NCI-H2196 (cell line): Measurements from ENCODE around the gene UQCRC2.
"Not testable (repeated sequence)": the region's sequence is repeated elsewhere in the genome, so short reads cannot be mapped to it uniquely, and the experiment has no call there.

Experiments used
- DNase-seq: peaks from one replicate; lab custom pipeline; 2025; ENCODE audit not compliant: unreplicated experiment; lab: John Stamatoyannopoulos, UW

The UQCRC2 gene

DNA sequence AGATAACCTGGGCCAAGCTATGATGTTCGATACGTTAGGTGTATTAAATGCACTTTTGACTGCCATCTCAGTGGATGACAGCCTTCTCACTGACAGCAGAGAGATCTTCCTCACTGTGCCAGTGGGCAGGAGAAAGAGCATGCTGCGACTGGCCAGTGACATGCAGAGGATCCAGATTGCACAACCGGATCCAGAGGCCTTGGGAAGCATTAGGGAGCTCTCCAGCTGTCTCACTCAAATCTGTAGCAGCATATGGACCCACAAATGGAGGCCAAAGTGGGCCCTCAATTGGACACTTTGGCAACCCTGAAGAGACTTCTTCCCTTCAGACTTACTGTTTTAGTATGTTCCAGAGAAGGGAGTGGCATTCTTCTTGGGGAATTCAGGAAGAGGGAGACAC, 26.9 kb downstream of the UQCRC2 start:
- no peak for DNase-seq

DNA sequence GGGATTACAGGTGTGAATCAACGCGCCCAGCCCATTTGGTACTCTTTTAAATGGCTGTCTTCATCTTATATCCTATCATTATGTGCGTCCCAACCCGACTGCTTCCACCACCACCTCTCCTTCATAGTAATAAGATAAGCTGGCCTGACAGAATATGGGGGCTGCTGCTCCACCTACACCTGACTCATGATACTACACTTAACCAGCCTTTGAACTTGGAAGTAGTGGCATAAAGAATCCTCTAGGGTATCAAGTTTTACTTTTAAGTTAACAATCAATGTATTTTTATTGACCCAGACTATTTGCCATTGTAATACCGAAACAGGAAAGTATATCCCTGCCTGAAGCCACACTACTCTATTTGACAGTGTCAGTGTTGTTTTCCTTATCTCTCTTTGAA, 28.9 kb downstream of the UQCRC2 start:
- DNase-seq: no peak

DNA sequence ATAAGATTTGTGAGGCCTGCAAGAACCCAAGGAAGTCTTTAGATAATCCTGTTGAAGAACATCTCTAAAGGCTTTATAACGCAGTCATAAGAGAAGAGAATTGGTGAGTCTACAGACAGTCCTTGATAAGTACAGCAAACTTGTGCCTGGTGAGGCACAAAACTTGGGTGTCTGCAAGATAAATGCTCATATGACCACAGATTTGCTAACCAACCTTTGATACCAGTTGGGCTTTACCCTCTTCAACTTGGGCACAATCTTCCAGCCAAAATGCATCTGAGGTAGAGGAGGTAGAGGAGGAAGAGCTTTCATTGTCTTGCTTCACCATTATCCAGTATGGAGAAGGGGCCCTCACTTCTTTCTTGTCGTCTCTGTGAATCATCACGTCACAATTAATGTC, 30.9 kb downstream of the UQCRC2 start:
- DNase-seq: no peak

DNA sequence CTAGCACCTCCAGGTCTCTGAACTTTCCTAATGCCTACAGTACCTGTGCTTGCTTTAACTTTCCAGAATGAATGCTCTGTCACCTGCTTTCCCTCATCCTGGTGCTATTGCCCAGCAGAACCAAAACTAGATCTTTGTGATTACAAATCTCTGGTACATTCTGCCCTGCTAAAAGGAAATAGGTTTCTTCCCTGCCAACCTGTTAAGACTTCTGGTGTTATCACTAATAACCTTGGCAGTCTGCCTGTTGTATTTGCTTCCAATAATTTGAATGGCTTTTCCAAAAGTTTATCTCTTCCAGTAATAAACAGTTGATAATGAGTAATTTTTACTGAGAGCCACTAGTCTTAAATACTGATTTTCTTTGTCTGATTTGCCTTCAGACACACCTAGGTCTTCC, 32.4 kb downstream of the UQCRC2 start:
- DNase-seq: no peak

DNA sequence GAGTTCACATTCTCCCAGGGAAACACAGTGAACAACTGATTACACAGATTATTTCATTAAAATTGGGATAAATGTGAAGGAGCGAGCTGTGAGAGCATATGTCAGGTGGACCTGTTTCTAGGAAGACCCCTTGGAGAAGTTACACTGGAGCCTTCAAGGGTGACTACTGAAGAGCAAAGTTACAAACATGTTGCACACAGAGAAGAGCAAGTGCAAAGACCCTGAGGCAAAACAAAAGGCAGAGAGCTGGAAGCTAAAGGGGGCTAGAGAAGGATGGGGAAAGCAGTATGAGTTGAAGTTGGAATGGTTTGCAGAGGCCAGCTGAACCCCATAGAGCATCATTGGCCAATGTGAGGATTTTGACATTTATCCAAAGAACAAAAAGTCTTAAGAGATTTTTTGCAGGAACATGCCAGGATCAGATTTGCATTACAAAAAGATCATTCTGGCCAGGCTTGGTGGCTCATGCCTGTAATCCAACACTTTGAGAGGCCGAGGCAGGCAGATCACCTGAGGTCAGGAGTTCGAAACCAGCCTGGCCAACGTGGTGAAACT, 33.6 kb downstream of the UQCRC2 start:
- no peak for DNase-seq

DNA sequence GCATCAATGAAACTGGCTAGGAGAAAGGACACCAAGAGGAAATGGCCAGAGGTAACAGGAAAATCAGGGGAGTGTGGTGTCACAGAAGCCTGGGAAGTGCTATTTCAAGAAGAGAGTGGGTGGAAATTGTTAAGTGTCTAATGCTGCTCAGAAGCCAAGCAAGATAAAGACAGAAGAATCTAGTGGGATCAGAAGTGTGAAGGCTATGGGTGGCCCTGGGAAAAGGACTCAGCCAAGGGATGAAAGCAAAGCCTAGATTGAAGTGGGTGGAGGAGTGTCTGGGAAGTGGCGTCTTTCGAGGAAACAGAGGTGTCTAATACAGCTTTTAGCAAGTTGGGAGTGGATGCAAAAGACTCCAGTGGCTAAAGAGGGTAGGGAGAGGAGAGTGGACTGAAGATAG, 34.3 kb downstream of the UQCRC2 start:
- no peak for DNase-seq

DNA sequence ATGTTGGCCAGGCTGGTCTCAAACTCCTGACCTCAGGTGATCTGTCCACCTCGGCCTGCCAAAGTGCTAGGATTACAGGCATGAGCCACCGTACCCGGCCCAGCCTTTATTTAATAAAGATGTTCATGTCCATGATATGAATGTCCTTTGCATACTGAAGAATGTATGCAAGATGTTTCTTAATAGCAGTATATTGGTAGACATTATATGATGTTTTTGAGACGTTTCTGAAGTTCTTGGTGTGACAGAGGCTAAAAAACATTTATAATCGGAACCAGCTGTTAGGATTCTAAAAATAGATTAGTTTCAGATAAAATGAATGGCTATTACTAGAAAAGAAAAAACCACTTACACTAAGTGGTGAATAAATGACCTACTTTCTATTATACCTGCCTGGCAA, 36.0 kb downstream of the UQCRC2 start:
- DNase-seq: no peak

DNA sequence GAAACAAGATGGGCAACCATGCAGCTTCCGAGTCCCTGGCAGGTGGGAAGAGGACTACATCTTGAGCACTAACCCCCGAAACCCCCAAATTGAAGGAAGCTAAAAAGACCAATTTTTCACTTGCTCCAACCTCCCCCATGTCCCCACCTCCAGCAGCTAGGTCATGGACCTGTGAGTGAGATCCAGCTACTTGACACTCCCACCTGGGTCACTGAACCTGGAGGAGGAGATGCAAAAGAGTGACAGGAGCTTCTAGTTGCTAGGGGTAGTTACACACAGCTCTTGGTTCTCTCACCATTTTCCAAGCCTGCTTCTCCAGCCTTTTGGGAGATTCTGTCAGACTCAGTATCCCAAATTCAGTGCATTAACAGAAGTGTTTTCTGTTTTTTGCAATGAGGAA, 36.6 kb downstream of the UQCRC2 start:
- no peak for DNase-seq

DNA sequence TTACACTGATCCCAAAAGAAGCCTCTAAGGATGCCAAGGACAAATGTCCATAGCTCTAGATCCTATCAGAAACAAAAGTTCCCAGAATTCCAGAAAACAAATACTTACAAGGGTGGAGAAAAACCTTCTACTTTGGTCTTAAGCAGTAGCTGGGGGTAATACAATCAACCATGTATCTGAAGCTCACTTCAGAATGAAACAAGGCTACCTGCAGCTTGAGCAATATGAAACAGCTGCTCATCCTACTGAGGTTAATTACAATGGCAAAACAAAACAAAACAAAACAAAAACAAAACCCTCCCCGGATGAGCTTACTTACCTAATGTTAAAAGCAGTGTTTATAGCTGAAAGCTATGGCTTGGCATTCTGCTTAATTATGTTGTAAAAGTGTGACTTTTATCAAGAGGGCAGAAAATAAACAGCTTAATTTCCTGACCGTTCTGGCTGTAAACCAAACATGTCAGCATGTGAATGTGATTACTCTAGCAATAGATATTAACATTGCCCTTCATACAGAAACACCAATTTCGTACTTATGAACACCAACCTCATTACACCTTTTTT, 37.3 kb downstream of the UQCRC2 start:
- DNase-seq: no peak

DNA sequence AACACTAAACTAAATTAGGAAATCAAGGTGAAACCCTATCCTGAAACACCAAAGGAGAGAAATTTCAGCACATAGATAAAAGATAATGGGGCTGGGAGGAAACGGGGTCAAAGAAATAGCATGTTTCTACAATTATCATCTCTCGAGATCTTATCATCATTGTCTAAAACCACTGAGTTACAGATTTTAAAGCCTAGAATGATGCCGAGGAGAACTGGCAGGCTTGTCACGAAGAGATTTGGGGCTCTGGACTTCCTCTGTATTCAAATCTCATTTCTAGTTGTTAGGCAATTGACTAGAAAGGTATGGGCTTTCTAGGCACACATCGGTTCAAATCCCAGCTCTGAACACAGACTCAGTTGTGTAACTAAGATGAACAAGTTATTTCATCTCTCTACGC, 38.5 kb downstream of the UQCRC2 start:
- no peak for DNase-seq

DNA sequence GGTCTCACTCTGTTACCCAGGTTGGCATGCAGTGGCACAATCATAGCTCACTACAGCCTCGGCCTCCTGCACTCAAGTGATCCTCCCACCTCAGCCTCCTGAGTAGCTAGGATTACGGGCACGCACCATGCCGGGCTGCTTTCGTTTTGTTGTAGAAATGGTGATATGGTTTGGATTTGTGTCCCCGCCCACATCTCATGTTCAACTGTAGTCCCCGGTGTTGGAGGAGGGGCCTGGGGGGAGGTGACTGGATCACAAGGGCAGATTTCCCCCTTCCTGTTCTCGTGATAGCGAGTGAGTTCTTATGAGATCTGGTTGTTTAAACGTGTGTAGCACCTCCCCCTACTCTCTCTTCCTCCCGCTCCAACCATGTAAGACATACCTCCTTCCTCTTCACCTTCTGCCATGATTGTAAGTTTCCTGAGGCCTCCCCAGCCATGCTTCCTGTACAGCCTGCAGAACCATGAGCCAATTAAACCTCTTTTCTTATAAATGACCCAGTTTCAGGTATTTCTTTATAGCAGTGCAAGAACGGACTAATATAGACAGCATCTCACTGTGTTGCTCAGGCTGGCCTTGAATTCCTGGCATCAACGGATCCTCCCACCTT, 41.8 kb downstream of the UQCRC2 start:
- DNase-seq: no peak

DNA sequence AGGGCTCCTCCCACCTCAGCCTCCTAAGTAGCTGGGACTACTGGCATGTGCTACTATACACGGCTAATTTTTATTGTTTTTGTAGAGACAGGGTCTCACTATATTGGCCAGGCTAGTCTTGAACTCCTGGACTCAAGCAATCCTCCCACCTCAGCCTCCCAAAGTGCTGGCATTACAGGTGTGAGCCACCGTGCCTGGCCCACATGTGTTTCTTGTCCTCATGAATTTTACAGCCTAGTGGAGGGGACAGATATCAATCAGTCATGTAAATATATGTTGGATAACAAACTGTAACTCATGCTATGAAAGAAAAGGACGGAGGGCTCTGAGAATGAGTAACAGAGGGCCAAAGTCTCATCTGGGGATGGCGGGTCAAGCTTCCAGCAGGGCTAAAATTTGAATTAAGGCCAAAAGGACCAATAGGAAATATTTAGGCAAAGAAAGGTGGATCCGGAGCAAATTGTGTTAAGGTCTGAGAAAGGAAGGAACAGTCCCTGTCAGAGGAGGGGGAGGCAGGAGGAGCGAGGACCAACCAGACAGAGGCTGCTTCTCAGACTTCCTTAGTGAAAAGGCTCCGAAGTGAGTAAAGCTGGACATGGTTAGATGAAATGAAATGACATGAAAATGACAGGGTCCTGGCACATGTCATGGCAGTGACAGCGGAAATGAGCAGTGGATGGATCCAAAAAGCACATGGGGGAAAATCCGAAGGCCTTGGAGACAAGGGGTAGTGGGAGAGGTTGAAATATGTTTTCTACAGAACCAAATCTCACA, 43.9 kb downstream of the UQCRC2 start:
- no peak for DNase-seq

DNA sequence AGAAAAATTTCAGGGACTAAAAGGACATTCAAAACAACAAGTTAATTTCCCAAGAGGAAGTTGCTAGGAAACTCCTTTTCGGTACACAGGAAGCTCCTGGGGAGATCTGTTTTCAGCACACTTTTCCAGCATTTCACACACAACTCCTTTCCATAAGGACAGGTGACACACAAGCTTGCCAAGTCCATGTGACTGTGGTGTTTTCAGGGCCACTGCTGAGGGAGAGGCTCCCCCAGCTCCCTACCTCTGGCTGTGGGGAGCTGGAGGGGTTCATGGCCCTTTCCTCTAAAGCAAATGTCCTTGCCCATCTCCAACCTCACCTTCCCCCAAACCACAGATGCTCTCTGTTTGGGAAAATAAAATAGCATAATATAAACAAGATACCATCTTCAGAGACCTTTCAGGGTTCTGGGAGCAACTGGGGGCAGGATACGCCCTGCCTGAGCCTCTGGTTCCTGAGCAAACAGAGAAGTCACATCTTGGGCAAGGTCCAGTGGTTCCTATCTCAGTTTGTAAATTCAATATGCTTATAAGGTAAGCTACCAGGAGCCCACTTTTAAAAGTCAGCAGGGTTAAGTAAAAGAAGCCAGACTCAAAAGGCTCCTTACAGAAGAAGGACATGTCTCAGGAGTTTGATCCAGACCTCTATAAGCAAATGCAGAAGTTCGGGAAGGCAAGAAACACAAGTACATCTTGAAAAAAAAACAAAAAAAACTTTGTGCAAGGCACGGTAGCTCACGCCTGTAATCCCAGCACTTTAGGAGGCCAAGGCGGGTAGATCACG, 44.7 kb downstream of the UQCRC2 start:
- no peak for DNase-seq

DNA sequence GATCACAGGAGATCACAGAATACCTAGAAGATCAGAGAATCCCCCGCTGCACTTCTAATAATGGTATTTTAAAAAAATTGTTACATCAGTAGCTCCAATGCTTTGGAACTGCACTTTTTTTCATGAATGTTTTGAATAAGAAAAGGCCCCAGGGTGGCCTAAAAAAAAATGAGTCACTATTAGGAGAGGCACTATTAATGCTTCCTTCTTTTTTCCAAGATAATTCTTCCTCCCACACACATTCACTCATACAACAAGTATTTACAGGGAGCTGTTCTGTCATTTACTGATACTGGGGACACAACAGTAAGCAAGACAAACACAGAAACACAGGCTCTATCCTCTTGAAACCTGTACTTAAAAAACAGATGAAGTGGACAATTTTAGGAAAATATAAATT, 48.4 kb downstream of the UQCRC2 start:
- DNase-seq: no peak

DNA sequence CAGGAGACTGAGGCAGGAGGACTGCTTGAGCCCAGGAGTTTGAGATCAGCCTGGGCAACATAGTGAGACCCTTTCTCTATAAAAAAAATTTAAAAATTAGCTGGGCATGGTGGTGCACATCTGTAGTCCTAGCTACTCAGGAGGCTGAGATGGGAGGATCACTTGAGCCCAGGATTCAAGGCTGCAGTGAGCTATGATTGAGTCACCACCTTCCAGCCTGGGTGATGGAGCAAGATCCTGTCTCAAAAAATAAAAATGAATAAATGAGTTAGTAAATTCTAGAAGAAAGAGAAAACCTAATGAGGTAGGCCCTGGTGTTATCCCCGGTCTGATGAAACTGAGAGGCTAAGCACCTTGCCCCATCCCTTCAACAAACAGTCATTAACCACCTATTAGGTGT, 48.9 kb downstream of the UQCRC2 start:
- not testable (repeated sequence) for DNase-seq

DNA sequence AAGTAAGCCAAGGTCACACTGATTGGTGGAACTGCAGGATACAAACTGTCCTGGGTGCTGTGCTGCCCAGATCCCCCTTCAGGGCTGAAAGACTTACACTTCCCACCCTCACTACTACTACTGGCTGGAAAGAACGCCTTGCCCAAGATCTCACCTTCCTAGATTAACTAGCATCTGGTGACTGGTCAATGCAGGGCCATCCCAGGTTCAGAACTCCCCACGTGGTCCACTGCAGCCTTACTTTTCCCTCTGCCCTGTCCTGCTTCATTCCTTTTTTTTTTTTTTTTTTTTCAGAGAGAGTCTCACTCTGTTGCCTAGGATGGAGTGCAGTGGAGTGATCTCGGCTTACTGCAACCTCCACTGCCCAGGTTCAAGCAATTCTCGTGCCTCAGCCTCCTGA, 50.0 kb downstream of the UQCRC2 start:
- no peak for DNase-seq

DNA sequence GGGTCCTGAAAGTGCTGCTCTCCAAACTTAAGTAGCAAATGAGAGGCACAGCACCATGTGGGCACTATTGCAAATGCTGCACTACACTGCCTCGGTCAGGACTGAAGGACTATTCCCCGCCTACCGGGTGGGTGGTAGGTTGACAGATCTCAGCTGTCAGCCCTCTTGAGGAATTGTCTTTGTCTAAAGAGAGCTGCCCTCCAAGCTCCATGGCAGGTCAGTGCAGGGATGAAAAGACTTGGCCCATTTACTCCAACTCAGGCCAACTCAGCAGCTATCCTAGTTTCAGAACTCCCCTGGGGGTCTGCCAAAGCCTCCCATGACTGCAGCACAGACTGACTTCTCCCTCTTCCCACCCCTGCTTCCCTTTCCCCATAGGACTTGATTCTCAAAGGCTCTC, 51.2 kb downstream of the UQCRC2 start:
- no peak for DNase-seq

DNA sequence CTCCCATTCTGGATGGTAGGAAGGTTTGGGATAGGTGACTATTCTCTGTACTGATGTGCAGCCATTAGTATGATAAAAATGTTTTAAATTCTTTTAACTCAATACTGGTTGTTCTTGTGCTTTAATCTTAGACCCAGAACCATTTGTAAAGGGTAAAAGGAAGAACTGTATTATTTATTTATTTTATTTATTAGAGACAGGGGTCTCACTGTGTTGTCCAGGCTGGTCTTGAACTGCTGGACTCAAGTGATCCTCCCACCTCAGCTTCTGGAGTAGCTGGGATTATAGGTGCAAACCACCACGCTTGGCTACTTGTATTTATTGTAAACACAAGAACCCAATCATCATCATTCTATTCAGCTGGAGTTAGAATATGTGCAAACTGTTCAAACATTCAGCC, 52.6 kb downstream of the UQCRC2 start:
- DNase-seq: no peak

DNA sequence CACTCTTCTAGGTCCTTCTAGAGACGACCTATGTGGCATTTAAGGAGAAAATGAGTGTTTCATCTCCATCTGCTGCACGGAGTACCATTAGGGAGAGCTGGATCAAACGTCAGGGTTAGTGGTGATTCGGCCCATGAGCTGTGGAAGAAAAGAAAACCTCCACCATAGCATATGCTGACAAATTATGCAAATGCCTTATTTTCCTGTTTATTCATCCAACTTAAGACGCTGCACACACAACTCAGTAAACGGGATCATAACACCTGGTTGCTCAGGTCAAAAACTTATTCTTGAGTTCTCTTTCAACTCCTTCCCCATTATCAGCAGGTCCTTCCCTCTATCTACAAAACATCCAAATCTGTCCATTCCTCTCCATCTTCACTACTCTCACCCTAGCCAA, 53.5 kb downstream of the UQCRC2 start:
- no peak for DNase-seq

DNA sequence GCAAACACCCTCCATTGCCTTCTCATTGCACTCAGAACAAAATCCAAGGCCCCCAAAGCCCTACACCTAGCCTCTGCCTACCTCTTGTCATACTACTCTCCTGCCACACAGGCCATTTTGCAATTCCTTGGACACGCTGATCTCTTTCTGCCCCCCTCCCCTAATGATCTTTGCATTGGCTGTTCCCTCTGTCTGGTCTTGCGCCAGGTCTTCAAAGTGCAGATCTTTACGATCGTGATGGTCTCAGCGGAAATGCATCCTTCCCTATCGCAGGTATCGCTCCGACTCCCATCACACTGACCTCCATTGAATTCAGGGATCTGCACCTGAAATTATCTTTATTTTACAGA, 54.0 kb downstream of the UQCRC2 start:
- DNase-seq: no peak

DNA sequence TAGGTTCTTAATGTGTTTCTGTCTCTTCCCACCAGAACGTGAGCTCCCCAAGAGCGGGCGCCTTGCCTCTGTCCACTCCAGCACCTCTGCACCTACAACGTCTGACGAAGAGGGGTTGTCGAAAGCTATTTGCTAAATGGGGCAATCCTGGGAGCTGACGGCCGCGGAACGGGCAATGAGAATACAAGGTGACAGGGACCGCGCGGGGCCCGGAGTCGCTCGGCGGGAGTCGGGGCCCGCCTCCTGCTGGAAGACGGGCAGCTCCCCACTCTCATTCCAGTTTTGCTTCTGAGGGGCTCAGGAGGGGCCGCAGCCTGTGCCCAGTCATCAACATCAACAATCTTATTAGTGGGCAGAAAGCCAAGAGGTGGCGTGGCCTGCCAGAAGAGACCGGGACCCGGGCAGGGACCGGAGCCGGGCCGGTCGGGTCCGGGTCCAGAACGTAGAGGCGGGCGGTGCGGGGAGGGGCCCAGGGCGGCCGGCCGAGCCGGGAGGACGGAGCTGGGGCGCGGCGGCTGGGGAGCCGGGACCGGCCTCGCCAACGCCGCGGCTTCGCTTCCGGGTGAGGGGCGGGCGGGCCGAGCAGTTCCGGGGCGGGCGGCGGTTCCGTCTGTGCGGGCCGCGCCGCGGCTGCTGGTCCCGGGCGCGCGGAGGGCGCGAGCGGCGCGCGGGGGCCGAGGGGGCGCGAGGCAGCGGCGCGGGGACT, 54.5 kb downstream of the UQCRC2 start, which contains the start of gene MOSMO:
MOSMO (plus strand) TSS at position 603 of the 706 bp plus-strand sequence. CDS start 191 bp downstream, outside the sequence.
- peak; percentile 60 for DNase-seq
